HepG2 (cell line): ENCODE data around the gene NDUFB10. TPM values are rescaled to one million over a fixed set of nuclear protein-coding genes. Genes with fewer than 3 reads are reported as not detected.
A peak's percentile ranks its signal among the peaks of the same experiment; 100 is the strongest.

Experiments
- ATF7-NPFF ChIP-seq: sonication (generic); formaldehyde crosslinking; IDR thresholded peaks from 2 replicates; pipeline ENCODE4 v1.8.1; 2023; ENCODE audit warnings: mild to moderate bottlenecking, low read depth, missing genetic modification reagents, moderate library complexity
- CEBPG ChIP-seq: IDR thresholded peaks from 2 replicates; pipeline ENCODE4 v1.6.1; 2016
- CHD4 ChIP-seq: fragments of 200-600 bp; sonication (generic); IDR thresholded peaks from 2 replicates; pipeline ENCODE4 v1.7.0; 2017; ENCODE audit warnings: mild to moderate bottlenecking, low read length, borderline replicate concordance
- EED ChIP-seq: sonication (generic); formaldehyde crosslinking; IDR thresholded peaks from 2 replicates; pipeline ENCODE4 v1.5.0; 2020; ENCODE audit warnings: mild to moderate bottlenecking, missing genetic modification reagents
- KMT2B ChIP-seq: IDR thresholded peaks from 2 replicates; pipeline ENCODE4 v1.6.1; 2016; ENCODE audit warnings: missing genetic modification reagents, missing compliant biosample characterization
- MIXL1 ChIP-seq: IDR thresholded peaks from 2 replicates; pipeline ENCODE4 v1.6.1; 2016
- NRL ChIP-seq: sonication (generic); formaldehyde crosslinking; IDR thresholded peaks from 2 replicates; pipeline ENCODE4 v1.5.0; 2020; ENCODE audit warnings: missing genetic modification reagents, mild to moderate bottlenecking, moderate library complexity, borderline replicate concordance
- PCBP1 ChIP-seq: fragments of 200-400 bp; formaldehyde crosslinking; IDR thresholded peaks from 2 replicates; pipeline ENCODE4 v1.6.1; 2017; ENCODE audit warnings: mild to moderate bottlenecking, low read depth, low read length, borderline replicate concordance
- POLR2G ChIP-seq: fragments of 200-400 bp; formaldehyde crosslinking; IDR thresholded peaks from 2 replicates; pipeline ENCODE4 v1.6.1; 2018; ENCODE audit warnings: mild to moderate bottlenecking, low read depth, low read length, moderate library complexity
- STAG1 ChIP-seq: sonication (generic); formaldehyde crosslinking; IDR thresholded peaks from 2 replicates; pipeline ENCODE4 v1.4.0; 2020; ENCODE audit warnings: missing genetic modification reagents
- ZMYM3 ChIP-seq: sonication (generic); formaldehyde crosslinking; IDR thresholded peaks from 2 replicates; pipeline ENCODE4 v1.5.1; 2020; ENCODE audit warnings: mild to moderate bottlenecking, missing genetic modification reagents
- ZMYM4 ChIP-seq: sonication (generic); formaldehyde crosslinking; IDR thresholded peaks from 2 replicates; pipeline ENCODE4 v1.8.1; 2023; ENCODE audit warnings: mild to moderate bottlenecking, missing genetic modification reagents
- ZNF101 ChIP-seq: sonication (generic); formaldehyde crosslinking; IDR thresholded peaks from 2 replicates; pipeline ENCODE4 v1.4.0; 2020; ENCODE audit warnings: mild to moderate bottlenecking, low read depth, missing genetic modification reagents, borderline replicate concordance
- ZNF292 ChIP-seq: sonication (generic); formaldehyde crosslinking; IDR thresholded peaks from 2 replicates; pipeline ENCODE4 v1.8.1; 2022; ENCODE audit warnings: mild to moderate bottlenecking, low read depth, missing genetic modification reagents, borderline replicate concordance
- ZNF577 ChIP-seq: sonication (generic); formaldehyde crosslinking; IDR thresholded peaks from 2 replicates; pipeline ENCODE4 v1.4.0; 2020; ENCODE audit warnings: mild to moderate bottlenecking, low read depth, missing genetic modification reagents, borderline replicate concordance
- ZNF672 ChIP-seq: sonication (generic); formaldehyde crosslinking; IDR thresholded peaks from 2 replicates; pipeline ENCODE4 v1.8.1; 2022; ENCODE audit warnings: missing genetic modification reagents
- polyA plus RNA-seq, 8 experiments: library from polyadenylated mRNA; depleted of rRNA in 3 of 8; stranded (reverse) in 7 of 8; unstranded in 1 of 8; fragments of >200 nt; fragmentation: Illumina TruSeq in 4 of 8; extraction: Trizol in 4 of 8; gene quantifications; 2 replicates each; pipeline versions ENCODE4 v1.2.1 to v1.2.3, GENCODE V29; 2011 to 2016; ENCODE audit warnings: low read depth in 4 of 8, missing spikeins in 1 of 8, mixed read lengths in 1 of 8; ENCODE audit not compliant: insufficient read depth in 1 of 8
- total RNA-seq, 5 experiments: library from RNA; depleted of rRNA; stranded (reverse); fragments of >200 nt; fragmentation: Illumina TruSeq; extraction: Trizol; gene quantifications; 2 replicates each; pipeline ENCODE4 v1.2.3, GENCODE V29; 2016; ENCODE audit warnings: low read depth in 1 of 5
- TF ChIP-seq, protein P1 (sequence below): sonication (generic); formaldehyde crosslinking; IDR thresholded peaks from 2 replicates; pipeline ENCODE4 v1.5.1; 2020; ENCODE audit warnings: mild to moderate bottlenecking, missing genetic modification reagents, borderline replicate concordance
- TF ChIP-seq, protein P2 (sequence below): IDR thresholded peaks from 2 replicates; pipeline ENCODE4 v1.6.1; 2016; ENCODE audit warnings: missing compliant biosample characterization, missing genetic modification reagents, borderline replicate concordance
- TF ChIP-seq, protein P3 (sequence below): sonication (generic); formaldehyde crosslinking; IDR thresholded peaks from 2 replicates; pipeline ENCODE4 v1.4.0; 2020; ENCODE audit warnings: mild to moderate bottlenecking, missing genetic modification reagents

NDUFB10 gene
- total and polyA plus RNA-seq, 2 of the 13 experiments (the other 11 are each of a cell fraction or from before 2014, with no cell fraction given), result 68.6 to 157 TPM

DNA sequence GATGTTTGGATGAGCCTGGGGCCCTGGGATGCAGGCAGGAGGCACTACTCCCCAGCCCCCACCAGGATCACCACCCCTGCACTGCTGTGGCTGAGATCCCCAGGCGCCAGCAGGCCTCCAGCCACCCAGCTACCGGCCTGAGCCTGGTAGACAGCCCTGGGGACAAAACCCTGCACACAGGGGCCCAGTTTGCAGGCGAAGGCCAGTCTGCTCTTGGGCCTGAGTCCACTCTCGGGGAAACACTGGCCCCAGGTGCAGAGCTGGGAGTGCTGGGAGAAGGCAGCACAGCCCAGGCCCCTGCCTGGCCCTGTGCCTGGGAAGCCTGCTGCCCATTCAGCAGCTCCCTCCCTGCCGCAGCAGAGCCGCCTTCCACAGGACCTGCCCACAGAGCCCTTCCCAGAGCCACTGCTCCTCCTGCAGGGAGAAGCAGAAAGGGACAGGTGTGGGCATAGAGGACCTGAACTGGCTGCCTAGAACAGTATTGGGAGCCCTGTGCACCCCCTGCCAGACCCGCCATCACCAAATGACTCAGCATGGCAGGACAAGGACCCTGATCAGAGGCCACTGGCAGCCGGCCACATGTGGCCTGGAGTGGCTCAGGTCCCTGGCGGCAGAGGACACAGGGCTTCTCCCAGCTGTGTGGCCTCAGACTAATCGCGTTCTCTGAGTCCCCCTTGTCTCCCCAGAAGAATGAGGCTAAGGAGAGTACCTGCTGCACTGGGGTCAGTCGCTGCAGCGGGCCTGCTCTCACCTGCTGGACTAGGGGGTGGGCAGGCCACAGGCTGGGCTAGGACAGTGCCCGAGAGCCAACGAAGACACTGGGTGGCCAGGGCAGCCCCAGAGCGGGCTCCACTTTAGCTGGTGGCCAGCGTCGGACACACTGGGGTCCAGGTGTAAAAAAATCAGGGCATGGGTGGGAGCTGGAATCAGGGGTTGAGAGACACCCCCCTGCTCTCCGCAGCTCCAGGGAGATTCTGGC, 27.0 kb upstream of the NDUFB10 start (continued):
- TF ChIP-seq ZNF577 (CRISPR knock-in tag), result 0 out of 2 replicates have a peak, but pooled peaks have one; percentile 45
- 0 out of 2 replicates have a peak, but pooled peaks have one; percentile 9 for TF ChIP-seq ATF7-NPFF (CRISPR knock-in tag)
- TF ChIP-seq, protein P1, sequence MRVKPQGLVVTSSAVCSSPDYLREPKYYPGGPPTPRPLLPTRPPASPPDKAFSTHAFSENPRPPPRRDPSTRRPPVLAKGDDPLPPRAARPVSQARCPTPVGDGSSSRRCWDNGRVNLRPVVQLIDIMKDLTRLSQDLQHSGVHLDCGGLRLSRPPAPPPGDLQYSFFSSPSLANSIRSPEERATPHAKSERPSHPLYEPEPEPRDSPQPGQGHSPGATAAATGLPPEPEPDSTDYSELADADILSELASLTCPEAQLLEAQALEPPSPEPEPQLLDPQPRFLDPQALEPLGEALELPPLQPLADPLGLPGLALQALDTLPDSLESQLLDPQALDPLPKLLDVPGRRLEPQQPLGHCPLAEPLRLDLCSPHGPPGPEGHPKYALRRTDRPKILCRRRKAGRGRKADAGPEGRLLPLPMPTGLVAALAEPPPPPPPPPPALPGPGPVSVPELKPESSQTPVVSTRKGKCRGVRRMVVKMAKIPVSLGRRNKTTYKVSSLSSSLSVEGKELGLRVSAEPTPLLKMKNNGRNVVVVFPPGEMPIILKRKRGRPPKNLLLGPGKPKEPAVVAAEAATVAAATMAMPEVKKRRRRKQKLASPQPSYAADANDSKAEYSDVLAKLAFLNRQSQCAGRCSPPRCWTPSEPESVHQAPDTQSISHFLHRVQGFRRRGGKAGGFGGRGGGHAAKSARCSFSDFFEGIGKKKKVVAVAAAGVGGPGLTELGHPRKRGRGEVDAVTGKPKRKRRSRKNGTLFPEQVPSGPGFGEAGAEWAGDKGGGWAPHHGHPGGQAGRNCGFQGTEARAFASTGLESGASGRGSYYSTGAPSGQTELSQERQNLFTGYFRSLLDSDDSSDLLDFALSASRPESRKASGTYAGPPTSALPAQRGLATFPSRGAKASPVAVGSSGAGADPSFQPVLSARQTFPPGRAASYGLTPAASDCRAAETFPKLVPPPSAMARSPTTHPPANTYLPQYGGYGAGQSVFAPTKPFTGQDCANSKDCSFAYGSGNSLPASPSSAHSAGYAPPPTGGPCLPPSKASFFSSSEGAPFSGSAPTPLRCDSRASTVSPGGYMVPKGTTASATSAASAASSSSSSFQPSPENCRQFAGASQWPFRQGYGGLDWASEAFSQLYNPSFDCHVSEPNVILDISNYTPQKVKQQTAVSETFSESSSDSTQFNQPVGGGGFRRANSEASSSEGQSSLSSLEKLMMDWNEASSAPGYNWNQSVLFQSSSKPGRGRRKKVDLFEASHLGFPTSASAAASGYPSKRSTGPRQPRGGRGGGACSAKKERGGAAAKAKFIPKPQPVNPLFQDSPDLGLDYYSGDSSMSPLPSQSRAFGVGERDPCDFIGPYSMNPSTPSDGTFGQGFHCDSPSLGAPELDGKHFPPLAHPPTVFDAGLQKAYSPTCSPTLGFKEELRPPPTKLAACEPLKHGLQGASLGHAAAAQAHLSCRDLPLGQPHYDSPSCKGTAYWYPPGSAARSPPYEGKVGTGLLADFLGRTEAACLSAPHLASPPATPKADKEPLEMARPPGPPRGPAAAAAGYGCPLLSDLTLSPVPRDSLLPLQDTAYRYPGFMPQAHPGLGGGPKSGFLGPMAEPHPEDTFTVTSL (CRISPR knock-in tag), result 0 out of 2 replicates have a peak, but pooled peaks have one; percentile 28
- TF ChIP-seq NRL (CRISPR knock-in tag), result peak; percentile 66
- 0 out of 2 replicates have a peak, but pooled peaks have one; percentile 26 for TF ChIP-seq PCBP1
- TF ChIP-seq EED (CRISPR knock-in tag), result 0 out of 2 replicates have a peak, but pooled peaks have one; percentile 11
- TF ChIP-seq, protein P2, sequence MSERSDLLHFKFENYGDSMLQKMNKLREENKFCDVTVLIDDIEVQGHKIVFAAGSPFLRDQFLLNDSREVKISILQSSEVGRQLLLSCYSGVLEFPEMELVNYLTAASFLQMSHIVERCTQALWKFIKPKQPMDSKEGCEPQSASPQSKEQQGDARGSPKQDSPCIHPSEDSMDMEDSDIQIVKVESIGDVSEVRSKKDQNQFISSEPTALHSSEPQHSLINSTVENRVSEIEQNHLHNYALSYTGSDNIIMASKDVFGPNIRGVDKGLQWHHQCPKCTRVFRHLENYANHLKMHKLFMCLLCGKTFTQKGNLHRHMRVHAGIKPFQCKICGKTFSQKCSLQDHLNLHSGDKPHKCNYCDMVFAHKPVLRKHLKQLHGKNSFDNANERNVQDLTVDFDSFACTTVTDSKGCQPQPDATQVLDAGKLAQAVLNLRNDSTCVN (CRISPR knock-in tag), result 0 out of 2 replicates have a peak, but pooled peaks have one; percentile 41
- TF ChIP-seq STAG1, result peak; percentile 71
- TF ChIP-seq, protein P3, sequence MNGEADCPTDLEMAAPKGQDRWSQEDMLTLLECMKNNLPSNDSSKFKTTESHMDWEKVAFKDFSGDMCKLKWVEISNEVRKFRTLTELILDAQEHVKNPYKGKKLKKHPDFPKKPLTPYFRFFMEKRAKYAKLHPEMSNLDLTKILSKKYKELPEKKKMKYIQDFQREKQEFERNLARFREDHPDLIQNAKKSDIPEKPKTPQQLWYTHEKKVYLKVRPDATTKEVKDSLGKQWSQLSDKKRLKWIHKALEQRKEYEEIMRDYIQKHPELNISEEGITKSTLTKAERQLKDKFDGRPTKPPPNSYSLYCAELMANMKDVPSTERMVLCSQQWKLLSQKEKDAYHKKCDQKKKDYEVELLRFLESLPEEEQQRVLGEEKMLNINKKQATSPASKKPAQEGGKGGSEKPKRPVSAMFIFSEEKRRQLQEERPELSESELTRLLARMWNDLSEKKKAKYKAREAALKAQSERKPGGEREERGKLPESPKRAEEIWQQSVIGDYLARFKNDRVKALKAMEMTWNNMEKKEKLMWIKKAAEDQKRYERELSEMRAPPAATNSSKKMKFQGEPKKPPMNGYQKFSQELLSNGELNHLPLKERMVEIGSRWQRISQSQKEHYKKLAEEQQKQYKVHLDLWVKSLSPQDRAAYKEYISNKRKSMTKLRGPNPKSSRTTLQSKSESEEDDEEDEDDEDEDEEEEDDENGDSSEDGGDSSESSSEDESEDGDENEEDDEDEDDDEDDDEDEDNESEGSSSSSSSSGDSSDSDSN (CRISPR knock-in tag), result peak; percentile 75
- peak; percentile 69; the same call in 1 of the 2 replicates for TF ChIP-seq ZNF292
- TF ChIP-seq ZNF101, result no peak
- 0 out of 2 replicates have a peak, but pooled peaks have one; percentile 47 for TF ChIP-seq POLR2G
- 0 out of 2 replicates have a peak, but pooled peaks have one; percentile 7 for TF ChIP-seq KMT2B
- no peak for TF ChIP-seq ZNF672 (CRISPR knock-in tag)
- TF ChIP-seq ZMYM3 (CRISPR knock-in tag), result peak; percentile 79
- 0 out of 2 replicates have a peak, but pooled peaks have one; percentile 32 for TF ChIP-seq ZMYM4
- no peak for TF ChIP-seq CEBPG (CRISPR knock-in tag)
- no peak for TF ChIP-seq MIXL1
- TF ChIP-seq CHD4, result no peak
